ENCODE measurements around the gene BMP8B. TPM values are rescaled to one million over a fixed set of nuclear protein-coding genes. Genes with fewer than 3 reads are reported as not detected.

Gene BMP8B
- total RNA-seq, 2 experiments from 2014 or later = 0.06 TPM; not detected in 1

GRCh38 chr1:39717809-39718208, 70.9 kb downstream of the BMP8B start:
- no peaks in the 10 kb centered on the region for H3K36me3 Mint-ChIP-seq (ENCODE audit: low read depth)
- H3K9me3 Mint-ChIP-seq = no peaks in the 10 kb centered on the region
- H3K27ac Mint-ChIP-seq = no peak overlapping the region
- DNase-seq (no peak), ATAC-seq (ENCODE audit: poor library complexity) (no peak)
- POLR2A ChIA-PET = no interaction called here
- intact Hi-C loops (cut with DNase I, micrococcal nuclease) = loop anchor here in 1 of 2 experiments (2.0 to 5.0 kb wide), 2 partner anchors 45 to 621 kb away; partner anchors contain the start of gene NT5C1A
- CTCF ChIA-PET = interaction anchor here (1.1 to 3.5 kb wide), 2 partner anchors 60 to 141 kb away, joined by 3 to 20 read pairs; no protein-coding TSS in a partner anchor
- H3K36me3 ChIP-seq (ENCODE audit: insufficient read depth, low read length) = no peaks in the 10 kb centered on the region
- H3K4me1 Mint-ChIP-seq (ENCODE audit: low read depth) = no peaks in the 10 kb centered on the region
- no peak overlapping the region for H3K27ac ChIP-seq (ENCODE audit: low read depth in 1 of 2, low read length in 2 of 2)
- H3K27me3 Mint-ChIP-seq = peaks cover 43% of the 10 kb centered on the region
- no peak for TF ChIP-seq CTCF (IDR thresholded peaks at IDR 0.05)
- H3K4me3 Mint-ChIP-seq = no peak overlapping the region
- H3K27me3 ChIP-seq (ENCODE audit: control insufficient read depth in 1 of 2, insufficient read depth in 2 of 2, low read length in 2 of 2) = peaks cover 5 to 11% of the 10 kb centered on the region in 2 experiments
- no peaks in the 10 kb centered on the region for H3K4me1 ChIP-seq (ENCODE audit: insufficient read depth, low read length)
- no peaks in the 10 kb centered on the region for H3K9me3 ChIP-seq (ENCODE audit: control insufficient read depth in 1 of 2, insufficient read depth in 1 of 2, low read length in 2 of 2)
- no peak overlapping the region for H3K4me3 ChIP-seq (ENCODE audit: low read length)

GRCh38 chr1:39713557-39713956, 75.1 kb downstream of the BMP8B start:
- DNase-seq (no peak), ATAC-seq (ENCODE audit: poor library complexity) (no peak)
- no peaks in the 10 kb centered on the region for H3K36me3 Mint-ChIP-seq (ENCODE audit: low read depth)
- CTCF ChIA-PET = interaction anchor here (0.7 kb wide), 1 partner anchor 110 kb away, joined by 3 read pairs; no protein-coding TSS in a partner anchor
- POLR2A ChIA-PET = no interaction called here
- no peak overlapping the region for H3K4me3 ChIP-seq (ENCODE audit: low read length)
- H3K27me3 ChIP-seq (ENCODE audit: control insufficient read depth in 1 of 2, insufficient read depth in 2 of 2, low read length in 2 of 2) = peaks cover 5 to 11% of the 10 kb centered on the region in 2 experiments
- H3K27ac ChIP-seq (ENCODE audit: low read depth in 1 of 2, low read length in 2 of 2) = no peak overlapping the region
- H3K9me3 ChIP-seq (ENCODE audit: control insufficient read depth in 1 of 2, insufficient read depth in 1 of 2, low read length in 2 of 2) = no peaks in the 10 kb centered on the region
- no peaks in the 10 kb centered on the region for H3K4me1 ChIP-seq (ENCODE audit: insufficient read depth, low read length)
- H3K4me1 Mint-ChIP-seq (ENCODE audit: low read depth) = no peaks in the 10 kb centered on the region
- intact Hi-C loops (cut with DNase I, micrococcal nuclease) = no loop called here
- peaks cover 47% of the 10 kb centered on the region for H3K27me3 Mint-ChIP-seq
- no peak overlapping the region for H3K27ac Mint-ChIP-seq
- H3K36me3 ChIP-seq (ENCODE audit: insufficient read depth, low read length) = no peaks in the 10 kb centered on the region
- no peaks in the 10 kb centered on the region for H3K9me3 Mint-ChIP-seq
- H3K4me3 Mint-ChIP-seq = no peak overlapping the region
- TF ChIP-seq CTCF (IDR thresholded peaks at IDR 0.05) = no peak

GRCh38 chr1:39711966-39712340, 76.7 kb downstream of the BMP8B start:
- H3K27me3 Mint-ChIP-seq = peaks cover 37% of the 10 kb centered on the region
- no peak for TF ChIP-seq CTCF (IDR thresholded peaks at IDR 0.05)
- Histone ChIP-seq H3K4me1 (ENCODE audit: insufficient read depth, low read length) (no peaks in the 10 kb centered on the region), H3K36me3 (ENCODE audit: insufficient read depth, low read length) (no peaks in the 10 kb centered on the region), H3K27me3 (ENCODE audit: control insufficient read depth in 1 of 2, insufficient read depth in 2 of 2, low read length in 2 of 2) (peaks cover 2 to 5% of the 10 kb centered on the region in 2 experiments), H3K4me3 (ENCODE audit: low read length) (no peak overlapping the region), H3K9me3 (ENCODE audit: control insufficient read depth in 1 of 2, insufficient read depth in 1 of 2, low read length in 2 of 2) (no peaks in the 10 kb centered on the region), H3K27ac (ENCODE audit: low read depth in 1 of 2, low read length in 2 of 2) (no peak overlapping the region)
- H3K36me3 Mint-ChIP-seq (ENCODE audit: low read depth) = no peaks in the 10 kb centered on the region
- CTCF ChIA-PET = interaction anchor here (0.9 kb wide), 1 partner anchor 54 kb away, joined by 3 read pairs; no protein-coding TSS in a partner anchor
- POLR2A ChIA-PET = no interaction called here
- no peaks in the 10 kb centered on the region for H3K9me3 Mint-ChIP-seq
- H3K27ac Mint-ChIP-seq = no peak overlapping the region
- no peak overlapping the region for H3K4me3 Mint-ChIP-seq
- no peak for DNase-seq
- ATAC-seq (ENCODE audit: poor library complexity) = no peak
- no peaks in the 10 kb centered on the region for H3K4me1 Mint-ChIP-seq (ENCODE audit: low read depth)
- intact Hi-C loops (cut with DNase I, micrococcal nuclease) = no loop called here

Measured in CD4-positive, alpha-beta T cell (primary cell).